Measurements from ENCODE around the gene KDM1A. TPM values are rescaled to one million over a fixed set of nuclear protein-coding genes. Genes with fewer than 3 reads are reported as not detected.

KDM1A gene
- total RNA-seq, 4 donors from 2014 or later = 45.5 to 49.2 (median 47.5) TPM

DNA sequence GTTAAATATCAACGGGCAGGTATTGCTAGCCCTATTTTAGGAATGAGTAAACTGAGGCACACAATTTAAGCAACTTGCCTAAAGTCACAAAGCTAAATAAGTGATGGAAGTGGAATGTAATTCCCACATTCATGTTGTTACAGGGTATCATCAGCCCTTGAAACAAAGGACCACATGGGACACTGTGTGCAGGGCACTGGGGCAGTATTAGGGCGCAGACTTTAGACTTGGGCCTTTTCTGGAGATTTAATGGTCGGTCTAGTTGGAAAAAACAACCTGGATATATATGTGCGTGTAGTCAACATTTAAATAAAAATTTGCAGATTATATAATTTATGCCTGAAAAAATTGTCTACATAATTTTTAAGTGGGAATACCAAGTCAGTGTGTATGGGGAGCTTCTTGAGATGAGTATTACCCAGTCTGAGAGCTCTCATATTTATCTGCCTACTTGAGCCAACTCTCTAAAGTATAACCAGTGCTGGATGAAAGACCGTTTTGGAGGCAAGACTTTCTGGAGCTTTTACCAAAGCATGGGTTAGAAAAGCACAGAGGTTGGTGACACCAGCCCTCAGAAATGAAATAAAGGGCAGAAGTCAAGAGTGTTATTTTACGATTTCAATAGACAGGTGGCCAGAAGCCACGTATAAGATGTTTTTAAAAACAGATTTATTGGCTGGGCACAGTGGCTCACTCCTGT is 1.6 kb downstream of the KDM1A start:
- H3K27ac ChIP-seq = no peak overlapping the region
- H3K4me3 ChIP-seq = peak overlapping the region; percentile 92
- no peak for TF ChIP-seq POLR2A (IDR thresholded peaks at IDR 0.05)
- peaks cover 20% of the 10 kb centered on the region for H3K4me1 ChIP-seq
- H3K9me3 ChIP-seq = no peaks in the 10 kb centered on the region
- no peaks in the 10 kb centered on the region for H3K36me3 ChIP-seq
- 37% methylated on average over 7 of the region's 7 CpGs for WGBS
- no peaks in the 10 kb centered on the region for H3K27me3 ChIP-seq
- DNase-seq (ENCODE audit: low spot score in 2 of 2) = no peak

GRCh38 chr1:23021834-23022233 is 2.6 kb downstream of the KDM1A start:
- no peak for DNase-seq (ENCODE audit: low spot score in 2 of 2)
- Histone ChIP-seq H3K9me3 (no peaks in the 10 kb centered on the region), H3K4me1 (peaks cover 20% of the 10 kb centered on the region), H3K27ac (no peak overlapping the region), H3K36me3 (no peaks in the 10 kb centered on the region), H3K27me3 (no peaks in the 10 kb centered on the region), H3K4me3 (no peak overlapping the region)
- WGBS = 89% methylated on average over 2 of the region's 2 CpGs
- no peak for TF ChIP-seq POLR2AphosphoS5 (IDR thresholded peaks at IDR 0.05)
- TF ChIP-seq, protein P1, sequence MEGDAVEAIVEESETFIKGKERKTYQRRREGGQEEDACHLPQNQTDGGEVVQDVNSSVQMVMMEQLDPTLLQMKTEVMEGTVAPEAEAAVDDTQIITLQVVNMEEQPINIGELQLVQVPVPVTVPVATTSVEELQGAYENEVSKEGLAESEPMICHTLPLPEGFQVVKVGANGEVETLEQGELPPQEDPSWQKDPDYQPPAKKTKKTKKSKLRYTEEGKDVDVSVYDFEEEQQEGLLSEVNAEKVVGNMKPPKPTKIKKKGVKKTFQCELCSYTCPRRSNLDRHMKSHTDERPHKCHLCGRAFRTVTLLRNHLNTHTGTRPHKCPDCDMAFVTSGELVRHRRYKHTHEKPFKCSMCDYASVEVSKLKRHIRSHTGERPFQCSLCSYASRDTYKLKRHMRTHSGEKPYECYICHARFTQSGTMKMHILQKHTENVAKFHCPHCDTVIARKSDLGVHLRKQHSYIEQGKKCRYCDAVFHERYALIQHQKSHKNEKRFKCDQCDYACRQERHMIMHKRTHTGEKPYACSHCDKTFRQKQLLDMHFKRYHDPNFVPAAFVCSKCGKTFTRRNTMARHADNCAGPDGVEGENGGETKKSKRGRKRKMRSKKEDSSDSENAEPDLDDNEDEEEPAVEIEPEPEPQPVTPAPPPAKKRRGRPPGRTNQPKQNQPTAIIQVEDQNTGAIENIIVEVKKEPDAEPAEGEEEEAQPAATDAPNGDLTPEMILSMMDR (IDR thresholded peaks at IDR 0.05) = no peak
- no peak for TF ChIP-seq EP300 (IDR thresholded peaks at IDR 0.05)
- TF ChIP-seq POLR2A (IDR thresholded peaks at IDR 0.05) = no peak

DNA sequence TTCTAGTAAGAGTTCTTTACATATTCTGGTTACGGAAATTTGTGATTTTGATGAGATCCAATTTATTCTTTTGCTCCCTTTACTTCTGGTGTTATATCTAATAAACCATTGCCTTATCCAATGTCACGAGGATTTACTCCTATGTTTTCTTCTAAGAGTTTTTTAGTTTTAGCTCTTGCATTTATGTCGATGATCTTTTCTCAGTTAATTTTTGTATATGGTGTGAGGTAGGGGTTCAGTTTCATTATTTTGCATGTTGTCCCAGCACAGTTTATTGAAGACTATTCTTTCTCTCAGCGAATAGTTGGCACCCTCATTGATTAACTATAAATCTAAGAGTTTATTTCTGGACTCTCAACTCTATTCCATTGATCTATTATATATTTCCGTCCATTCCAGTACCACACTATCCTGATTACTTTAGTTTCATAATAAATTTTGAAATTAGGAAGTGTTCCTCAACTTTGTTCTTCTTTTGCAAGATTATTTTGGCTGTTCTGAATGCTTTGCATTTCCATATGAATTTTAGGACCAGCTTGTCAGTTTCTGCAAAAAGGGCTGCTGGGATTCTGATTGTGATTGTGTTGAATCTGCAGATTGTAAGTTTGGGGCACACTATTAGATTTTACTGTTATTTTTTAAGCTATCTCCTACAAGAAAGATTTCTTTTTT is 4.0 kb downstream of the KDM1A start:
- TF ChIP-seq POLR2A (IDR thresholded peaks at IDR 0.05) (no peak), POLR2AphosphoS5 (IDR thresholded peaks at IDR 0.05) (no peak), EP300 (IDR thresholded peaks at IDR 0.05) (no peak)
- TF ChIP-seq, protein P1 (IDR thresholded peaks at IDR 0.05) = no peak
- no peaks in the 10 kb centered on the region for H3K36me3 ChIP-seq
- H3K4me1 ChIP-seq = peaks cover 19% of the 10 kb centered on the region
- DNase-seq (ENCODE audit: low spot score in 2 of 2) = no peak
- no peaks in the 10 kb centered on the region for H3K27me3 ChIP-seq
- no peaks in the 10 kb centered on the region for H3K9me3 ChIP-seq
- H3K4me3 ChIP-seq = no peak overlapping the region
- 97% methylated on average over 5 of the region's 5 CpGs for WGBS
- no peak overlapping the region for H3K27ac ChIP-seq

- Histone ChIP-seq H3K4me1 (peaks cover 8% of the 10 kb centered on the region), H3K4me3 (no peak overlapping the region), H3K27ac (no peak overlapping the region), H3K36me3 (no peaks in the 10 kb centered on the region), H3K27me3 (no peaks in the 10 kb centered on the region), H3K9me3 (no peaks in the 10 kb centered on the region)
- WGBS = 95% methylated on average over 2 of the region's 2 CpGs
- TF ChIP-seq POLR2AphosphoS5 (IDR thresholded peaks at IDR 0.05) (no peak), EP300 (IDR thresholded peaks at IDR 0.05) (no peak), POLR2A (IDR thresholded peaks at IDR 0.05) (no peak)
- TF ChIP-seq, protein P1 (IDR thresholded peaks at IDR 0.05) = no peak
- DNase-seq (ENCODE audit: low spot score in 2 of 2) = no peak
These were observed 7.3 kb downstream of the KDM1A start for GRCh38 chr1:23026568-23026967.

DNA sequence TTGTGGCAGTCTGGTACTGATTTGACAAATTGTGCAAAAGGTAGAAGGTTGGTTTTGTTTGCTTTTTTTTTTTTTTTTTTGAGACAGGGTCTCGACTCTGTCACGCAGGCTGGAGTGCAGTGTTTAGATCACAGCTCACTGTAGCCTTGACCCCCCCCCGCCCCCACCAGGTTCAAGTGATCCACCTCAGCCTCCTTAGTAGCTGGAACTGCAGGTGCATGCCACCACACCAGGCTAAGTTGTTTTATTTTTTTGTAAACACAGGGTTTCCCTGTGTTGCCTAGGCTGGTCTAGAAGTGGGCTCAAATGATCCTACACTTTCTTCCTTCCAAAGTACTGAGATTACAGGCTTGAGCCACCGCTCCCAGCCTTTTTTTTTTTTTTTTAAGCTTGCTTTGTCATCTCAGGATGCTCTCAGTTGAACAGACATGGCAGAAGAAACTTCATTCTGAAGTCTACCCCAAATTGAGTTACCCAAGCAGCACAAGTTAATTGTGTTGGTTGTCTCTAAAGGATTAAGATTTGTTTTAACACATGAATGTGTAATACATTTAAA is 8.2 kb downstream of the KDM1A start:
- DNase-seq (ENCODE audit: low spot score in 2 of 2) = no peak
- Histone ChIP-seq H3K4me3 (no peak overlapping the region), H3K4me1 (peaks cover 7% of the 10 kb centered on the region), H3K36me3 (no peaks in the 10 kb centered on the region), H3K9me3 (no peaks in the 10 kb centered on the region), H3K27me3 (no peaks in the 10 kb centered on the region), H3K27ac (no peak overlapping the region)
- no peak for TF ChIP-seq POLR2A (IDR thresholded peaks at IDR 0.05)
- no peak for TF ChIP-seq EP300 (IDR thresholded peaks at IDR 0.05)
- no peak for TF ChIP-seq POLR2AphosphoS5 (IDR thresholded peaks at IDR 0.05)
- TF ChIP-seq, protein P1 (IDR thresholded peaks at IDR 0.05) = no peak
- WGBS = 83% methylated on average over 4 of the region's 4 CpGs

Data from suprapubic skin (tissue), 4 donors.